A673 (cell line): ENCODE measurements around the gene MRFAP1L1.

Experiments
- EZH2 ChIP-seq: fragments of 200-600 bp; sonication (generic); IDR thresholded peaks from 2 replicates; pipeline ENCODE4 v1.6.1; 2017; ENCODE audit warnings: borderline replicate concordance, low read depth, mild to moderate bottlenecking, mixed read lengths, antibody characterized with exemption, low read length; ENCODE audit not compliant: poor library complexity, severe bottlenecking
- TF ChIP-seq, protein P1 (sequence below): fragments of 300-800, 200-600 bp; sonication (generic); conservative IDR thresholded peaks from 2 replicates; pipeline ENCODE4 v1.5.1; 2017; ENCODE audit warnings: low read depth, mild to moderate bottlenecking, antibody characterized with exemption, low read length, moderate library complexity, mixed read lengths

DNA sequence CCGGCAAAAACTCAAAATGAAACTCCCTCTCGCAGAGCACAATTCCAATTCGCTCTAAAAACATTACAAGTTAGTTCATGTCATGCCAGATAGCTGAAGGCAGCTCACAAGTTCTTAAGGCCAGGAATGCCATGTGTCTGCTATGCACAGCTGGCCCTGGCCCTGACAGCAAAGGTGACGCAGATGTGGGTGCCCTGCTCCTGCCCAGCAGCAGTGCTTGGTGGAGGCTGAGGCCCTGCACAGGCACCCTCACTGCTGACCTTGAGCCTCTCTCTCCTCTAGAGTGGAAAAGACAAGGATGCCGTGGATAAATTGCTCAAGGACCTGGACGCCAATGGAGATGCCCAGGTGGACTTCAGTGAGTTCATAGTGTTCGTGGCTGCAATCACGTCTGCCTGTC is 13.1 kb downstream of the MRFAP1L1 start:
- TF ChIP-seq, protein P1, sequence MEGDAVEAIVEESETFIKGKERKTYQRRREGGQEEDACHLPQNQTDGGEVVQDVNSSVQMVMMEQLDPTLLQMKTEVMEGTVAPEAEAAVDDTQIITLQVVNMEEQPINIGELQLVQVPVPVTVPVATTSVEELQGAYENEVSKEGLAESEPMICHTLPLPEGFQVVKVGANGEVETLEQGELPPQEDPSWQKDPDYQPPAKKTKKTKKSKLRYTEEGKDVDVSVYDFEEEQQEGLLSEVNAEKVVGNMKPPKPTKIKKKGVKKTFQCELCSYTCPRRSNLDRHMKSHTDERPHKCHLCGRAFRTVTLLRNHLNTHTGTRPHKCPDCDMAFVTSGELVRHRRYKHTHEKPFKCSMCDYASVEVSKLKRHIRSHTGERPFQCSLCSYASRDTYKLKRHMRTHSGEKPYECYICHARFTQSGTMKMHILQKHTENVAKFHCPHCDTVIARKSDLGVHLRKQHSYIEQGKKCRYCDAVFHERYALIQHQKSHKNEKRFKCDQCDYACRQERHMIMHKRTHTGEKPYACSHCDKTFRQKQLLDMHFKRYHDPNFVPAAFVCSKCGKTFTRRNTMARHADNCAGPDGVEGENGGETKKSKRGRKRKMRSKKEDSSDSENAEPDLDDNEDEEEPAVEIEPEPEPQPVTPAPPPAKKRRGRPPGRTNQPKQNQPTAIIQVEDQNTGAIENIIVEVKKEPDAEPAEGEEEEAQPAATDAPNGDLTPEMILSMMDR = no peak
- no peak for TF ChIP-seq EZH2
